UCSD-AML1 (cell line): Measurements from ENCODE around the gene NPTXR.

ENCODE experiments used
- DNase-seq: peaks from one replicate; lab custom pipeline; 2025; ENCODE audit not compliant: unreplicated experiment; lab: John Stamatoyannopoulos, UW

NPTXR gene

DNA sequence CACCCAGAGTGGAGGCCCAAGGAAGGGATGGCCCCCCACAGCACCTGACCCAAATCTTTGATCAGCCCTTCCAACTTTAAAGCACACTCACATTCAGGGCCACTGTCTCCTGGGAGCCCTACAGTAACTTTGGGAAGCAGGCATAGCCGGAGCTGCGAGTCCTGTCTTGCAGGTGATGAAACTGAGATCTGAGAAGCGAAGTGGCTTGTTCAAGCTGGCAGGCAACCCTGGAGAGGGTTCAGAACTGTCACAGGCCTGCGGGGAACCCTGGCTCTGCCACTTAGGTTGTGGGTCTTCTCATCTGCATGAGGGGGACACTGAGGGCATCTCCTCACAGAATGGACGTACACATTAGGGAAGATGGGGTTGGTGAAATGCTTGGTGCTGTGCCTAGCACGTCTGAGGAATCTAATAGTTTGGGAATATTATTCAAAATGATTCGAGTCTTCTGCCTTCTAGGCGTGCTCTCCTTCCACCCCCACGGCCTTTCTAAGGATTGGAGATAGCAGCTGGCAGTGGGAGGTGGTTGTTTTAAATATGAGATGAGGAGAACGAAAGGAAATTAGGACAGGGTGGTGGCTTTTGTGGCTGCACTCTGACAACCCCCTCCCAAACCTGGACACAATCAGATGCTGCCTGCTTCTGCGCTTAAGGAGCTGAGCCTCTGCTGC lies 69.2 kb downstream of the NPTXR start:
- DNase-seq, result no peak

DNA sequence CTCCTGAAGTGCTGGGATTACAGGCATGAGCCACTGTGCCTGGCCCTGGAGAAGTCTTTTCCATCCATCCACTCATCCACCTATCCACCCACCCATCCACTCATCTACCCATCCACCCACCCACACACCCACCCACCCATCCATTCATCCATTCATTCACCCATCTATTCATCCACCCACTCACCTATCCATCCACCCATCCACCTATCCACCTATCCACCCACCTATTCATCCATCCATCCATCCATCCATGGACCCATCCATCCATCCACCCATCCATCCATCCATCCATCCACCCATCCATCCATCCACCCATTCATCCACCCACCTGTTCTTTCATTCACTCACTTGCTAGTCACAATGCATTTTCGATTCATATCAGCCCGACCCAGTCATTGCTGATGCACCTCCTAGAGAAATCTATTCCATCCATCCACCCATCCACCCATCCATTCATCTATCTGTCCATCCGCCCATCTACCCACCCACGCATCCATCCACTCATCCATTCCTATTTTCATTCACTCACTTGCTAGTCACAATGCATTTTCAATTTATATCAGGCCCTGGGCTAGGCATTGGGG lies 70.4 kb downstream of the NPTXR start:
- no peak for DNase-seq

DNA sequence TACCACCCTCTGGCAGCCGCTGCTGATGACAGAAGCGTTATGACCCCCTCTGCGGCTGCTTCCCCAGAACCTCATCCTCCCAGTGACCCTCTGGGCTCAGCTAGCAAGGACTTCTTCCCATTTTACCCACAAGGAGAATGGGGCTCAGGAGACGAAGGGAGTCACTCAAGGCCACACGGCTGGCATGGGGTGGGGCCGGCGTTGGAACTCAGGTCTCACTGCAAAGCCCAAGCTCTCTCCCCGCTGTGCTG lies 71.3 kb downstream of the NPTXR start:
- no peak for DNase-seq

DNA sequence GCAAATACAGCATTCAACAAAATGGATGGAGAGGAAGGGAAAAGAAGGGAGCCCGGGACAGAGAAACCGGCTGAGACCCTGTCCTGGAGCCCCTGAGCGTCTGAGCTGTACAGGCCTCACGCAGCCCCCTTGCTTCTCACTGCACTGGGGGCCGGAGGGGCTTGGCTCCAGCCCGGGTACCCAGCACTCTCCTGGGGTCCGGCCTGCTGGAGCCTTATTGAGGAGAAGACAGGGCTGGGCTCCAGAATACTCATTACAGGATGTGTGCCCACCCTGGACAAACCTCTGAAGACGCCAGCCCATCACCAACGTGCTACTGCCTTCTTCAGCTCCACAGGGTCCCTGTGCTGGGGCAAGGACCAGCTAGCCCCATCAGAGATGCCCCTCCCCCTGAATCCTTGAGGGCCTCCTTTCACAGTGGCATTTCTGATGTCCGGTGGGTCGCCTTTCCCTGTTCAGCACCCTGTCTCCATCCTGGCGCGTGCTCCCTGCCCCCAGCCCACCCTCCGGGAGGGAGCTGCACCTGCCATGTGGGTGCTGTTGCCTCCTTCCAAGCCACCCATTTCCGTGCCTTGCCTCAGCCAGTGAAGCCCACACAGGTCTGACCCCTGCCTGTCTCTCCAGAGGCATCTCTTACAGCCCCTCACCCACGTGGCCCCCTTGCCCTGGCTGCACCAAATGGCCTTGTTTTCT lies 73.4 kb downstream of the NPTXR start:
- DNase-seq, result no peak
